NCI-H2227 (cell line): ENCODE data around the gene ARHGAP10.

Experiments used
- DNase-seq: peaks from one replicate; lab custom pipeline; 2025; ENCODE audit not compliant: unreplicated experiment; lab: John Stamatoyannopoulos, UW

The ARHGAP10 gene

DNA sequence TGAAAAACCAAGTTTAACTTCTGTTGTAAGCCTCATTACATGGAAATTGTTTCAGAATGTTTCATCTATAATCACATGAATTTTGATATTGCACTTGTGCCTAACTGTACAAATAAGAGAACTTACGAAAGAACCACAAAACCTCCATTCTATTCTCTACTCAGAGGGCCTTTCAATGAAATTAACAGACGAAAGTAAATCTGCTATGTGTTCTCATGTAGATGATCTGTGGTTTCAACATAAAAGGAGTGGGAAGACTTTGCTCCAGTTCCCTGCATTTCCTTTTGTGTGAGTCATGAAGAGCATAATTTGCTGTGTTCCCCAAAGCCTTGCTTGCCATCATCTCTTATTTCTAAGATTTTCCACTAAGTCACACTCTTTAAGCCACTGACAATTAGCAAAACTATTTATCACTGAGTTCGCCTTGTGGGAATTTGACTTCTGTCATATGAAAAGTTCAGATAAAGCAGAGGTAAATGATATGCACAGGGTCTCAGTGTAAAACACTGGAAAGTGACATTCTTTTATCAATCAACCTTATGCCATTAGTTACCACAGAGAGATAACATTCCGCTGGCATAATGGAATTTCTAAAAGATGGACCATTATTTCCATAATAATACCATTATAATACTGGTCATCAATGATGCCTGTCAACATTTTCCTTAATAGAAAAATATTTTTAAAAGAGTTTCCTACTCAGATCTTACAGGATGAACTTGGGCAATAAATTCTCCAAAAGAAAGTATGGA, 380.5 kb downstream of the ARHGAP10 start:
- no peak for DNase-seq

DNA sequence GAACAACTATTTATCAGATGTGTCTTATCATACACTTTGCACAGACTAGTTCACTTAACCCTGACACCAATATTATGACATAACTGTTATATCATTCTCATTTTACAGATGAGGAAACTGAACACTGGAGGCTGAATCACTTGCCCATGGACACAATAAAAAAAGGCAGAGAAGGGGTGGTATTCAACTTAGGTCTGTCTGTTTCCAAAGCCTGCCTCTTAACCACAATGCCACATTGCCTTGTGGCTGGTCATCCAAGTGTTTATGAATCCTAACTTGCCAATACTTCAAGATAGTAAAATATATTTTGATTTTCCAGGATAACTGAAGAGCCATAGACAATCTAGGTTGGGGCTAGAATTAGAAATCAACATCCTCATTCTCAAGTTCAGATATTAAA, 382.5 kb downstream of the ARHGAP10 start:
- DNase-seq: no peak

DNA sequence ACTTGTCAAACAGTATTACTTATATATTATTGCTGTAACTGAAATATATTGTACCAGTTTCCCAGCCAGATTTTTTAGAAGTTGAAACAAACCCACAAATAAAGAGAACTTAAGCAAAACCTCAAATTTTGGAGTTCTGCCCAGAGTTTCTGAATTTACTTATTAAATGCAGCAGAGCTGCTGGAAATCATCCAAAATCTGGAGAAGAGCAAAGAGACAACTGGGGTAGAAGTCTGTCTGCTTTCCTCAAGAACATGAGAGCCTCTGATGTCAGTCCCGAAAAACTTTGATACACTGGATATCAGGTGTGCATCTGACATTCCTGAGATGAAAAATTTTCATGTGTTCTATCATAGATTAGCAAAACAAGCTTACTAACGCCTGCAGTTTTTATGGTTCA, 384.4 kb downstream of the ARHGAP10 start:
- DNase-seq: no peak

DNA sequence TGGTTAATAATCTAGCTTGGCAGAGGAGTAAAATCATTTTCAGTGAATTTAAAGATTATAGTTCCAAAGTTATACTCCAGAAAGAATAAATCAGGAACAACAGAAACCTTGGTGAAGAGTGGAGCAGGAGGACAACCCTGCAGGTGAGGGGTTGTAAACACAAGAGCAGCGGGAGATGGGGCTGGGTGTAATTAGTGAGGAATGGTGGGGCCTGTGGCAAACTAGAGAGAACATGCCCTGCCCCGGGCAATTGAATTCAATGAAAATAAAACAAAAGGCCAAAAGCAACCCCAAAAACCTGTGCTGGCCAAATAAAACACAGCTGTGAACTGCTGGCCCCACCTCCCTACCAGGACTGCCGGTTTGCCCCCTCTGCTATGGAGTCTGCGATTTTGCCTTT, 385.1 kb downstream of the ARHGAP10 start:
- DNase-seq: no peak

DNA sequence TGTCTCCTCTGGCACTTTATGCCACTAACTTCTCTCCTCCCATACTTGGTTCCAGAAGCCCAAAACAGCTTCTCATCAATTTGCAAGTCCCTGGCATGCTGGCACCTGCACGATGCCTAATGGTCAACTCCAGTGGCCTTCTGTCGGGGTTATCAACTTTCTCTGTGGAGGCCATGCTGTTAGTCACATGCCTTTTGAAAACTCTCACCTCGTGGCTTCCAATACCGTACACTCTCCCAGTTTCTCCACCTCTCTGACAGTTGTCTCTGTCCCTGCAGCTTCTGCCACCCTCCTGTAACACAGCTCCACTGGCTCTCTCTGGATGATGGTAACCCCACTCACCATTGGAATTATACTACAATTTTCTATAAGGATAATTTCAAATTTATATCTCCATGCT, 386.3 kb downstream of the ARHGAP10 start:
- DNase-seq: no peak

DNA sequence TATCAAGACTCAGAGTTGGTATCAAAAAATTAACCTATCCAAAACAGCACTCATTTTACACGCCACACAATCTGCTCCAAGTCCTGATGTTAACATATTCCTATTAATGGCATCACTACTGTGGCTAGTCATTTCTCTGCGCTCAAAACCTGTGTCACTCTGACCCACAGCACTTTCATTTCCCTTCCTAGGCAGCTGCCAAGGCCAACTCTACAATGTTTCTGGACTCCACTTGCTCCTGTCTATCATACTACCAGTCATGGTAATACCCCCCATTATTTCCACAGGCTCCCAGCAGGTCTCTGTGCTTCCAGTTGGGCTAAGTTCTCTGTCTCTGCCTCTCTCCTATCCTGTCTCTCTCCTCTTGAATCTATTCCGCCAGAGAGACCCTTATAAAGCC, 386.7 kb downstream of the ARHGAP10 start:
- no peak for DNase-seq

DNA sequence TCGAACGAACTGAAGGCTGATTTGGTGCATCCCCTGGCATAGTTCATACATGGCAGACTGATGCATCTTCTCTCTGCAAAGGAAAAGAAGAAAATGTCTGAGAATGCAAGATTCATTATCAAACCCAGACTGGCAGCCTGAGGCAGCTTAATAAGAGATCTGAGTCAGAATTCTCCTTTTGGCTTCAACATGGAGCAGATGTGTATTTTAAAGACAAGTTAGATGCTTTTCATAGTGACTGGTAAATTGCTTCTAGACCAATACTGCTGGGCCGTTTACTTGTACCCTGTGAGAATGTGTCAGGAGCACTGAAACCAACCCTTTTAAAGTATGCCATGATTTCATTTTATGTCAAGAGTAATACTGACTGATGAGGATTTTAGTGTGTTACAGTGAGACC, 388.3 kb downstream of the ARHGAP10 start:
- DNase-seq: no peak
